IPS DF 4.7 (cell line): Measurements from ENCODE around the gene TRIM13.
A peak's percentile ranks its signal among the peaks of the same experiment; 100 is the strongest.
"Not testable (repeated sequence)": the region's sequence is repeated elsewhere in the genome, so short reads cannot be mapped to it uniquely, and the experiment has no call there.

ENCODE experiments used
- DNase-seq: peaks from one replicate; pipeline ENCODE4 v3.0.0-alpha.2; 2013; ENCODE audit warnings: low spot score; ENCODE audit errors: extremely low read depth

The TRIM13 gene

GRCh38 chr13:49996951-49997895, at the start of gene TRIM13:
Gene TRIM13, plus strand, starts transcription at chr13:49997042. Its CDS starts 14,899 bp downstream, at chr13:50011941.
- DNase-seq: no peak

GRCh38 chr13:49948777-49949270, 48.0 kb upstream of the TRIM13 start:
- not testable (repeated sequence) for DNase-seq

- DNase-seq: no peak
Observed at GRCh38 chr13:49951754-49952535, 44.9 kb upstream of the TRIM13 start.

- no peak for DNase-seq
Observed at GRCh38 chr13:49953560-49953959, 43.3 kb upstream of the TRIM13 start.

GRCh38 chr13:49954674-49955455, 42.0 kb upstream of the TRIM13 start:
- DNase-seq: no peak

GRCh38 chr13:49956131-49956530, 40.7 kb upstream of the TRIM13 start:
- no peak for DNase-seq

GRCh38 chr13:49958321-49958720, 38.5 kb upstream of the TRIM13 start:
- no peak for DNase-seq

- DNase-seq: no peak
Observed at GRCh38 chr13:49967456-49967855, 29.4 kb upstream of the TRIM13 start.

GRCh38 chr13:49972709-49973108, 24.1 kb upstream of the TRIM13 start:
- DNase-seq: no peak

GRCh38 chr13:49975826-49976225, 21.0 kb upstream of the TRIM13 start:
- DNase-seq: no peak

- peak; percentile 64 for DNase-seq
Observed at GRCh38 chr13:49976314-49977258, 20.3 kb upstream of the TRIM13 start.

- no peak for DNase-seq
Observed at GRCh38 chr13:49977992-49978391, 18.9 kb upstream of the TRIM13 start.

GRCh38 chr13:49980266-49980665, 16.6 kb upstream of the TRIM13 start:
- no peak for DNase-seq

GRCh38 chr13:49985129-49985528, 11.7 kb upstream of the TRIM13 start:
- DNase-seq: no peak

GRCh38 chr13:49986471-49986870, 10.4 kb upstream of the TRIM13 start:
- DNase-seq: no peak

- DNase-seq: not testable (repeated sequence)
Observed at GRCh38 chr13:49990612-49991011, 6.2 kb upstream of the TRIM13 start.

GRCh38 chr13:49993111-49993510, 3.7 kb upstream of the TRIM13 start:
- DNase-seq: no peak

GRCh38 chr13:49993666-49994065, 3.2 kb upstream of the TRIM13 start:
- no peak for DNase-seq

GRCh38 chr13:49995625-49996101, 1.2 kb upstream of the TRIM13 start:
- no peak for DNase-seq
